ENCODE results near the gene ZAR1L. TPM values are rescaled to one million over a fixed set of nuclear protein-coding genes. Genes with fewer than 3 reads are reported as not detected.
A peak's percentile ranks its signal among the peaks of the same experiment; 100 is the strongest.

Gene ZAR1L
- total and polyA plus RNA-seq, 2 experiments from 2014 or later, result not detected

DNA sequence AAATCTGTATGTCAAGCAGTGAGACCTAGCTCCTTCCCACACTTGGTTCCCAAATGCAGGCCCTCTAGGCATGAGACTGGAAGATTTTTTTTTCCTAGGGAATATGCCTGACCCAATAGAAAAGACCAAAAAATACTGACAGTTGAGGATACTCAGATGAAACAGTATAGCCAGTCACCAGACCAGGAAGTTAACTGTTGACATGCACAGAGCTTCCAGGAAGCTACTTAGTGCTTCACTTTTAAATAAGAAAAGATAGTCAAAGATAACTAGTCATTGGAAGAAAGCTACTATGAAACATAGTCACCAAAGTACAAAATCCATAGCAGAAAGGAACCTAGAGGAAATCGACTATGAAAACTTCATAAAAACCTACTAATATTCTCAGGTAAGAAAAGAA, 32.5 kb upstream of the ZAR1L start:
- no peak for DNase-seq
- no peaks in the 10 kb centered on the region for H3K9me2 ChIP-seq (ENCODE audit: insufficient read depth)
- H3K36me3 ChIP-seq (ENCODE audit: low read depth), result no peaks in the 10 kb centered on the region
- H3K27me3 ChIP-seq (replicated peaks; ENCODE audit: insufficient read depth), result no peaks in the 10 kb centered on the region
- in situ Hi-C loops (cut with MboI), result no loop called here
- H3K4me1 ChIP-seq (ENCODE audit: insufficient read depth), result no peaks in the 10 kb centered on the region
- H2AFZ ChIP-seq, result no peak overlapping the region
- no peak overlapping the region for H3K9ac ChIP-seq
- 97% methylated on average over 1 of the region's 1 CpG for WGBS, 2 experiments (ENCODE audit: low coverage in 1 of 2, low lambda C conversion rate in 2 of 2, missing lambda C conversion rate in 2 of 2)
- no peaks in the 10 kb centered on the region for H4K20me1 ChIP-seq (ENCODE audit: insufficient read depth)
- TF ChIP-seq EZH2 (IDR thresholded peaks at IDR 0.05; ENCODE audit: insufficient read depth, poor library complexity, severe bottlenecking) (no peak), EZH2phosphoT487 (IDR thresholded peaks at IDR 0.05; ENCODE audit: insufficient read depth, low read depth) (no peak)
- no peak overlapping the region for H3K4me2 ChIP-seq (ENCODE audit: unreplicated experiment)
- H3K4me3 ChIP-seq, result no peak overlapping the region
- no peak overlapping the region for H3K27ac ChIP-seq
- no peaks in the 10 kb centered on the region for H3F3A ChIP-seq (ENCODE audit: insufficient read depth)
- no peaks in the 10 kb centered on the region for H3K79me2 ChIP-seq (ENCODE audit: insufficient read depth)
- H3K9me3 ChIP-seq (ENCODE audit: low read depth), result no peaks in the 10 kb centered on the region

DNA sequence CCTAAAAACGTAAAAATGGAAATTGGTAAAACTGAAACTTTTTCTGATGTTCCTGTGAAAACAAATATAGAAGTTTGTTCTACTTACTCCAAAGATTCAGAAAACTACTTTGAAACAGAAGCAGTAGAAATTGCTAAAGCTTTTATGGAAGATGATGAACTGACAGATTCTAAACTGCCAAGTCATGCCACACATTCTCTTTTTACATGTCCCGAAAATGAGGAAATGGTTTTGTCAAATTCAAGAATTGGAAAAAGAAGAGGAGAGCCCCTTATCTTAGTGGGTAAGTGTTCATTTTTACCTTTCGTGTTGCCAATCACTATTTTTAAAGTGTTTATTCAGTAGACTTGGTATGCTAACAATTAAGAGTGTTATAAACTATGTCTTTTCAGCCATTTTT, 25.8 kb upstream of the ZAR1L start:
- Histone ChIP-seq H4K20me1 (ENCODE audit: insufficient read depth) (no peaks in the 10 kb centered on the region), H3K9me3 (ENCODE audit: low read depth) (no peaks in the 10 kb centered on the region), H3K27me3 (replicated peaks; ENCODE audit: insufficient read depth) (no peaks in the 10 kb centered on the region), H3F3A (ENCODE audit: insufficient read depth) (no peaks in the 10 kb centered on the region), H3K4me1 (ENCODE audit: insufficient read depth) (no peaks in the 10 kb centered on the region), H3K36me3 (ENCODE audit: low read depth) (0 out of 2 replicates have a peak, but pooled peaks cover 3% of the 10 kb centered on the region), H3K27ac (no peak overlapping the region), H3K79me2 (ENCODE audit: insufficient read depth) (no peaks in the 10 kb centered on the region), H3K4me3 (no peak overlapping the region), H3K9ac (no peak overlapping the region), H2AFZ (no peak overlapping the region), H3K9me2 (ENCODE audit: insufficient read depth) (no peaks in the 10 kb centered on the region), H3K4me2 (ENCODE audit: unreplicated experiment) (no peak overlapping the region)
- TF ChIP-seq EZH2 (IDR thresholded peaks at IDR 0.05; ENCODE audit: insufficient read depth, poor library complexity, severe bottlenecking), result no peak
- no peak for TF ChIP-seq EZH2phosphoT487 (IDR thresholded peaks at IDR 0.05; ENCODE audit: insufficient read depth, low read depth)
- no peak for DNase-seq
- 98 to 99% methylated on average over 3 of the region's 3 CpGs for WGBS, 2 experiments (ENCODE audit: low coverage in 1 of 2, low lambda C conversion rate in 2 of 2, missing lambda C conversion rate in 2 of 2)
- in situ Hi-C loops (cut with MboI), result no loop called here

DNA sequence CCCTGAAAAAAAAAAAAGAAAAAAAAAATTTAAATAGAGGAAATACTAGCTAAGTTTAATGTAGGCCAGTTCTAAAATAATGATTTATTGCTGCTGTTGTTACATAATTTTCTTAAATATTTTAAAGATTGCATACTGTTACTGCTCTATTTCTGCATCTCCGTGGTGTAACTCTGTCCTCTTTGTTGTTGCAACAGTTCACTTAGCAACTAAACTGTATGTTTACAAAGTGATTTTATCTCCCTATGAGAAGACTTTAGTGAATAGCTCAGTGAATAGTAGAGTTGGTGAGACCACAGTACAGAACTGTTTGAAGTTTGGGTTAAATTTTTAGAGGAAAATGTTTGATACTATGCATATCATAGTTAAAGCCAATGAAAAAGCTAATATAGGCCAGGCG, 19.5 kb upstream of the ZAR1L start:
- H2AFZ ChIP-seq, result no peak overlapping the region
- H3K79me2 ChIP-seq (ENCODE audit: insufficient read depth), result no peaks in the 10 kb centered on the region
- no peaks in the 10 kb centered on the region for H3K27me3 ChIP-seq (replicated peaks; ENCODE audit: insufficient read depth)
- H3K4me2 ChIP-seq (ENCODE audit: unreplicated experiment), result no peak overlapping the region
- WGBS, 2 experiments (ENCODE audit: low coverage in 1 of 2, low lambda C conversion rate in 2 of 2, missing lambda C conversion rate in 2 of 2), result 92 to 95% methylated on average over 2 of the region's 2 CpGs
- TF ChIP-seq EZH2 (IDR thresholded peaks at IDR 0.05; ENCODE audit: insufficient read depth, poor library complexity, severe bottlenecking) (no peak), EZH2phosphoT487 (IDR thresholded peaks at IDR 0.05; ENCODE audit: insufficient read depth, low read depth) (no peak)
- peaks cover 11% of the 10 kb centered on the region for H3K4me1 ChIP-seq (ENCODE audit: insufficient read depth)
- H3K27ac ChIP-seq, result no peak overlapping the region
- H3K9me2 ChIP-seq (ENCODE audit: insufficient read depth), result no peaks in the 10 kb centered on the region
- peak; percentile 41 for DNase-seq
- no peaks in the 10 kb centered on the region for H4K20me1 ChIP-seq (ENCODE audit: insufficient read depth)
- no peaks in the 10 kb centered on the region for H3K9me3 ChIP-seq (ENCODE audit: low read depth)
- H3F3A ChIP-seq (ENCODE audit: insufficient read depth), result peaks cover 9% of the 10 kb centered on the region
- in situ Hi-C loops (cut with MboI), result no loop called here
- peaks cover 7% of the 10 kb centered on the region; the same call in 1 of the 2 replicates for H3K36me3 ChIP-seq (ENCODE audit: low read depth)
- no peak overlapping the region for H3K4me3 ChIP-seq
- no peak overlapping the region for H3K9ac ChIP-seq

DNA sequence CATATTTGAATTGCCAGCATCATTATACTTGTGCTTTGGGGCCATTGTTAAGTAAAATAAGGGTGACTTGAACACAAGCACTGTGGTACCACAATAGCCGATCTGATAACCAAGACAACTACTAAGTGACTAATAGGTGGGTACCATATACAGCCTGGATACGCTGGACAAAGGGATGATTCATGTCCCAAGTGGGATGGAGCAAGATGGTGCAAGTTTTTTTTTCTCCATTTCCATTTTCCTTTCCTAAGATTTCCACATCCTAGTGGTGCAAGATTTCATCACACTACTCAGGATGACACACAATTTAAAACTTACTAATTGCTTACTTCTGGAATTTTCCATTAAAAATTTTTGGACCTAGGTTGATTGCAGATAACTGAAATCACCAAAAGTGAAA, 15.3 kb upstream of the ZAR1L start:
- Histone ChIP-seq H3K9me3 (ENCODE audit: low read depth) (no peaks in the 10 kb centered on the region), H4K20me1 (ENCODE audit: insufficient read depth) (no peaks in the 10 kb centered on the region), H3F3A (ENCODE audit: insufficient read depth) (peaks cover 9% of the 10 kb centered on the region), H3K4me2 (ENCODE audit: unreplicated experiment) (peak overlapping the region; percentile 13), H3K27me3 (replicated peaks; ENCODE audit: insufficient read depth) (no peaks in the 10 kb centered on the region), H2AFZ (0 out of 2 replicates have a peak overlapping the region, but pooled peaks have one; percentile 27), H3K4me1 (ENCODE audit: insufficient read depth) (peaks cover 11% of the 10 kb centered on the region), H3K79me2 (ENCODE audit: insufficient read depth) (no peaks in the 10 kb centered on the region), H3K36me3 (ENCODE audit: low read depth) (peaks cover 4% of the 10 kb centered on the region; the same call in 1 of the 2 replicates), H3K27ac (peak overlapping the region; percentile 74), H3K9me2 (ENCODE audit: insufficient read depth) (no peaks in the 10 kb centered on the region), H3K9ac (no peak overlapping the region), H3K4me3 (no peak overlapping the region)
- WGBS, 2 experiments (ENCODE audit: low coverage in 1 of 2, low lambda C conversion rate in 2 of 2, missing lambda C conversion rate in 2 of 2), result 12 to 15% methylated on average over 2 of the region's 2 CpGs
- TF ChIP-seq EZH2 (IDR thresholded peaks at IDR 0.05; ENCODE audit: insufficient read depth, poor library complexity, severe bottlenecking) (no peak), EZH2phosphoT487 (IDR thresholded peaks at IDR 0.05; ENCODE audit: insufficient read depth, low read depth) (no peak)
- peak; percentile 90 for DNase-seq
- in situ Hi-C loops (cut with MboI), result no loop called here

DNA sequence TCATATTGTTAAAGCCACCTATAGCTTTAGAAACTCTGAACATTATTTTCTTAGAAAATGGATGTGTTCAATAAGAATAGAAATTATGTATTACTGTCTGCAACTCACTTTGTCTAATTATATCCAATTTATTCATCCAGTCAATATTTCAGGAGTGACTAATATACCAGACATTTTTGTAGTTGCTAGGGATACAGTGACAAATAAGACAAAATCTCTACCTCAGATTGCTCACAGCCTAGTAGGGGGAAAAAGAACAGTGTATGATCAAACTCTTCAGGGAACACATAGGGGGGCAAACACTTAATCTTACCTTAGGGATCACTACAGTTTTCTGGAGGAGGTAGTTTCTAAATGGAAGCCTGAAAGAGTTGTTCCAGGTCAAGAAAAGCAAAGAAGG, 8.7 kb upstream of the ZAR1L start:
- H3K9ac ChIP-seq, result peak overlapping the region; percentile 57
- no peak overlapping the region for H3K4me3 ChIP-seq
- in situ Hi-C loops (cut with MboI), result no loop called here

More for the DNA sequence above, 8.7 kb upstream of the ZAR1L start:
- TF ChIP-seq EZH2phosphoT487 (IDR thresholded peaks at IDR 0.05; ENCODE audit: insufficient read depth, low read depth) (no peak), EZH2 (IDR thresholded peaks at IDR 0.05; ENCODE audit: insufficient read depth, poor library complexity, severe bottlenecking) (no peak)
- Histone ChIP-seq H3K36me3 (ENCODE audit: low read depth) (no peaks in the 10 kb centered on the region), H3F3A (ENCODE audit: insufficient read depth) (peaks cover 4% of the 10 kb centered on the region; the same call in 1 of the 2 replicates), H4K20me1 (ENCODE audit: insufficient read depth) (no peaks in the 10 kb centered on the region), H3K27me3 (replicated peaks; ENCODE audit: insufficient read depth) (no peaks in the 10 kb centered on the region), H3K4me2 (ENCODE audit: unreplicated experiment) (peak overlapping the region; percentile 48), H2AFZ (peak overlapping the region; percentile 13), H3K27ac (peak overlapping the region; percentile 88), H3K79me2 (ENCODE audit: insufficient read depth) (no peaks in the 10 kb centered on the region), H3K4me1 (ENCODE audit: insufficient read depth) (peaks cover 13% of the 10 kb centered on the region), H3K9me2 (ENCODE audit: insufficient read depth) (no peaks in the 10 kb centered on the region), H3K9me3 (ENCODE audit: low read depth) (no peaks in the 10 kb centered on the region)
- DNase-seq, result peak; percentile 83
